Right lobe of liver (tissue), 6 donors: ENCODE data around the gene MFRP. TPM values are rescaled to one million over a fixed set of nuclear protein-coding genes. Genes with fewer than 3 reads are reported as not detected.
A peak's percentile ranks its signal among the peaks of the same experiment; 100 is the strongest.

ENCODE experiments used
- ATAC-seq, 4 donors: fragments of 200-7000 bp; cut with Tn5 transposase; one replicate each; pipeline ENCODE4 v1.9.1; 2020; ENCODE audit warnings: mild to moderate bottlenecking in 4 of 4, moderate library complexity in 4 of 4
- DNase-seq, 3 donors: peaks; one replicate each; pipeline ENCODE4 v3.0.0-alpha.2; 2020
- H3K27ac ChIP-seq, 3 donors: fragments of 200-600 bp; one replicate each; pipeline ENCODE4 v1.8.0; 2022
- H3K27me3 ChIP-seq, 2 donors: fragments of 200-600 bp; one replicate each; pipeline ENCODE4 v1.8.0; 2022
- H3K36me3 ChIP-seq, 4 donors: fragments of 200-600 bp; sonication (generic) in 1 of 4; one replicate each; pipeline versions ENCODE4 v1.5.1 to v1.8.0; 2017 to 2022; ENCODE audit warnings: control low read depth in 1 of 4
- H3K4me1 ChIP-seq, 4 donors: fragments of 200-600 bp; sonication (generic) in 1 of 4; one replicate each; pipeline versions ENCODE4 v1.5.1 to v1.8.0; 2017 to 2022; ENCODE audit warnings: control low read depth in 1 of 4
- H3K4me3 ChIP-seq, 3 donors: fragments of 200-600 bp; one replicate each; pipeline ENCODE4 v1.8.0; 2022
- H3K9me3 ChIP-seq, 4 donors: fragments of 200-600 bp; sonication (generic) in 1 of 4; one replicate each; pipeline versions ENCODE4 v1.5.1 to v1.8.0; 2017 to 2022; ENCODE audit warnings: control low read depth in 1 of 4
- POLR2A ChIP-seq: fragments of 450-650 bp; IDR thresholded peaks from one replicate; pipeline ENCODE4 v1.6.1; 2017; ENCODE audit warnings: antibody characterized with exemption, mild to moderate bottlenecking
- WGBS: methylation state at CpG from one replicate; pipeline ENCODE4 v1.1.6; 2018; ENCODE audit warnings: low coverage, low lambda C conversion rate; ENCODE audit not compliant: insufficient coverage; ENCODE audit errors: missing lambda C conversion rate; 5-methylcytosine and 5-hydroxymethylcytosine counted together
- intact Hi-C, 2 donors: fragments of 100-400 bp; cut with DNase I; formaldehyde crosslinking; loops; one replicate each; pipeline versions ENCODE4 v1.11.2 to v1.14.1; 2022
- total RNA-seq, 6 experiments: library from RNA; depleted of rRNA in 2 of 6; stranded (reverse); fragments of >200 nt in 2 of 6; fragmentation: NEBNext Ultra II Directional in 3 of 6; extraction: Animal tissue kit (Norgen Biotek cat#: 25700) in 3 of 6; gene quantifications; one replicate each; pipeline versions ENCODE4 v1.1.0 to v1.2.4, GENCODE V29; 2016 to 2023
- TF ChIP-seq, protein P1 (sequence below), 4 donors: fragments of 200-600 bp in 3 of 4; fragments of 450-650 bp in 1 of 4; IDR thresholded peaks; one replicate each; pipeline versions ENCODE4 v1.5.1 to v1.8.0; 2016 to 2022; ENCODE audit warnings: antibody characterized with exemption in 4 of 4, mild to moderate bottlenecking in 2 of 4
- donor health status: DM: no; HTN: yes; CAD: no.
- donor health status: DM: no; HTN: no; CAD: no.
- donor health status: DM: no; HTN: no; CAD: no.
- donor health status: DM: no; HTN: yes; CAD: no.
- donor health status: DM: no; HTN: yes; CAD: no.

MFRP gene
- total RNA-seq, 6 experiments from 2014 or later = not detected

GRCh38 chr11:119305556-119306372, 40.7 kb downstream of the MFRP start:
- no peak overlapping the region for H3K4me3 ChIP-seq
- no peak for DNase-seq
- intact Hi-C loops = no loop called here
- WGBS = 93% methylated on average over 3 of the region's 7 CpGs
- TF ChIP-seq POLR2A = no peak
- TF ChIP-seq, protein P1, sequence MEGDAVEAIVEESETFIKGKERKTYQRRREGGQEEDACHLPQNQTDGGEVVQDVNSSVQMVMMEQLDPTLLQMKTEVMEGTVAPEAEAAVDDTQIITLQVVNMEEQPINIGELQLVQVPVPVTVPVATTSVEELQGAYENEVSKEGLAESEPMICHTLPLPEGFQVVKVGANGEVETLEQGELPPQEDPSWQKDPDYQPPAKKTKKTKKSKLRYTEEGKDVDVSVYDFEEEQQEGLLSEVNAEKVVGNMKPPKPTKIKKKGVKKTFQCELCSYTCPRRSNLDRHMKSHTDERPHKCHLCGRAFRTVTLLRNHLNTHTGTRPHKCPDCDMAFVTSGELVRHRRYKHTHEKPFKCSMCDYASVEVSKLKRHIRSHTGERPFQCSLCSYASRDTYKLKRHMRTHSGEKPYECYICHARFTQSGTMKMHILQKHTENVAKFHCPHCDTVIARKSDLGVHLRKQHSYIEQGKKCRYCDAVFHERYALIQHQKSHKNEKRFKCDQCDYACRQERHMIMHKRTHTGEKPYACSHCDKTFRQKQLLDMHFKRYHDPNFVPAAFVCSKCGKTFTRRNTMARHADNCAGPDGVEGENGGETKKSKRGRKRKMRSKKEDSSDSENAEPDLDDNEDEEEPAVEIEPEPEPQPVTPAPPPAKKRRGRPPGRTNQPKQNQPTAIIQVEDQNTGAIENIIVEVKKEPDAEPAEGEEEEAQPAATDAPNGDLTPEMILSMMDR (IDR thresholded peaks at IDR 0.05) = no peak
- H3K36me3 ChIP-seq = peaks cover 0 to 7% (median 0%) of the 10 kb centered on the region in 4 donors
- no peak for ATAC-seq
- no peaks in the 10 kb centered on the region for H3K27me3 ChIP-seq
- H3K9me3 ChIP-seq = no peaks in the 10 kb centered on the region
- no peak overlapping the region for H3K27ac ChIP-seq
- no peaks in the 10 kb centered on the region for H3K4me1 ChIP-seq

DNA sequence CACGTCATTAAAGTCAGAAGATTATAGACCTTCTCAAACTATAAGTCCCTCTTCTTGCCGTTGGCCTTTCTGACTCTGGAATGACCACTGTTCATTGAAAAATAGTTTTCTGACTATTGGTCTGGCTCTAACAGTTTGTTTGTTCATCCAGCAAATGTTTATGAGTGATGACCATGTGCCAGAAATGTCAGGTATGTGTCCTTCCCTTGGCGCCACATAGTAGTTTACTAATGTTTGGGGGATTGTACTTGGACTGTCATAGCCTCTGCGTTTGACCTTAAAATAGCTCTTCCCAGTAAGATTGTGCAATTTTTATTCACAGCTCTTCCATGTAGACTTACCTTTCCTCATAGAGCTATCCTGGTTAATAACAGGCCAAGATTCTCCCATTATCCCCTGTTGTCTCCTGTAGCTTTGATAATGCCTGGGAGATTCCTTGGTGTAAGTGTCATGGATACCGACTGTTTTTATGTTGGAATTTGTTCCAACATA, 43.2 kb downstream of the MFRP start:
- 91% methylated on average over 3 of the region's 5 CpGs for WGBS

GRCh38 chr11:119300198-119300964, 46.1 kb downstream of the MFRP start:
- TF ChIP-seq, protein P1 (IDR thresholded peaks at IDR 0.05) = no peak
- TF ChIP-seq POLR2A = no peak
- H3K27me3 ChIP-seq = no peaks in the 10 kb centered on the region
- no peak overlapping the region for H3K4me3 ChIP-seq
- peaks cover 0 to 29% (median 8%) of the 10 kb centered on the region in 4 donors for H3K36me3 ChIP-seq
- no peak for DNase-seq
- H3K27ac ChIP-seq = no peak overlapping the region
- no peak for ATAC-seq
- intact Hi-C loops = no loop called here
- peaks cover 0 to 25% (median 7%) of the 10 kb centered on the region in 4 donors for H3K4me1 ChIP-seq
- WGBS = 97% methylated on average over 3 of the region's 3 CpGs
- no peaks in the 10 kb centered on the region for H3K9me3 ChIP-seq

More for the DNA sequence above, 43.2 kb downstream of the MFRP start:
- Histone ChIP-seq H3K27ac (no peak overlapping the region), H3K4me3 (no peak overlapping the region), H3K9me3 (no peaks in the 10 kb centered on the region), H3K27me3 (no peaks in the 10 kb centered on the region), H3K4me1 (peaks cover 0 to 5% (median 1%) of the 10 kb centered on the region in 4 donors), H3K36me3 (peaks cover 0 to 21% (median 4%) of the 10 kb centered on the region in 4 donors)
- ATAC-seq (peak in 2 of 4 donors; percentile 33 to 61), DNase-seq (no peak)
- TF ChIP-seq POLR2A = no peak
- TF ChIP-seq, protein P1 (IDR thresholded peaks at IDR 0.05) = no peak
- intact Hi-C loops = no loop called here

GRCh38 chr11:119299416-119299815, 47.1 kb downstream of the MFRP start:
- peaks cover 0 to 29% (median 8%) of the 10 kb centered on the region in 4 donors for H3K36me3 ChIP-seq
- peaks cover 0 to 25% (median 7%) of the 10 kb centered on the region in 4 donors for H3K4me1 ChIP-seq
- H3K9me3 ChIP-seq = no peaks in the 10 kb centered on the region
- no peak overlapping the region for H3K27ac ChIP-seq
- H3K27me3 ChIP-seq = no peaks in the 10 kb centered on the region
- intact Hi-C loops = no loop called here
- H3K4me3 ChIP-seq = no peak overlapping the region
- TF ChIP-seq POLR2A = no peak
- TF ChIP-seq, protein P1 (IDR thresholded peaks at IDR 0.05) = no peak
- ATAC-seq = no peak
- WGBS = 96% methylated on average over 7 of the region's 9 CpGs
- DNase-seq = no peak
